GM13977 (cell line): ENCODE results near the gene ADAM8.

Source experiments
- DNase-seq: peaks from one replicate; pipeline ENCODE4 v3.0.0; 2012; ENCODE audit warnings: low spot score
- in situ Hi-C: fragments of 300-500 bp; cut with MboI; formaldehyde crosslinking; loops from one replicate; pipeline ENCODE4 v1.12.0; 2022; ENCODE audit warnings: low sequenced_read_pairs, low pct_unique_long_range_greater_than_20kb, mixed read lengths, inconsistent platforms; ENCODE audit not compliant: unreplicated experiment
- TF ChIP-seq, protein P1 (sequence below): IDR thresholded peaks from 2 replicates; pipeline ENCODE4 v1.5.1; 2012; ENCODE audit warnings: mild to moderate bottlenecking, control low read depth; ENCODE audit not compliant: insufficient read depth; ENCODE audit errors: extremely low read depth, missing control alignments

The ADAM8 gene

DNA sequence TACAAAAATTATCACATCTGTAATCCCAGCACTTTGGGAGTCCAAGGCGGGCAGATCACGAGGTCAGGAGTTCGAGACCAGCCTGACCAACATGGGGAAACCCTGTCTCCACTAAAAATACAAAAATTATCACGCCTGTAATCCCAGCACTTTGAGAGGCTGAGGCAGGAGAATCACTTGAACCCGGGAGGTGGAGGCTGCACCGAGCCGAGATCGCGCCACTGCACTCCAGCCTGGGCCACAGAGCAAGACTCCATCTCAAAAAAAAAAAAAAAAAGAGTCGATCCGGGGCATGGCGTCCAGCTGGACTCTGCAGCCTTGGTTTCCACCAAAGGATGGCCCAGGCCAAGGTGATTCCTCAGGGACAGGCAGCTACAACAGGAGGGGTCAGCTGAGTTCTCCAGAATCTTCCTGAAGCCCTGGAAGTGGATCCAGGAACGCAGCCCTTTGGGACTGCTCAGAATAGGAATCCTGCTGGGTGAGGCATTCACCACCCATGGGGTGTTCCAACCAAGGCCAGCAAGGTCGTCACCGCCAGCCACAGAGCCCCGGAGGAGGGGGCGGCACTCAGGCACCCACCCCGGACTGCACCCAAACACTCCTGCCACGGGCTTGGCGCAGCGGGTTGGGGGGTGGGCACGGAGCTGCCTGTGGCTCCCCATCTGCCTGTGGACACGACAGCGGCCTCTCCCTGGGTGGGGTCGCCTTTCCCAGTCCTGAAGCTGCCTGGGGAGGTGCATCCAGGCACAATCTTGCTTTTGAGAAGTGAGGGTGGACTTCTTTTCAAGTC is 58.7 kb downstream of the ADAM8 start:
- no peak for DNase-seq
- TF ChIP-seq, protein P1, sequence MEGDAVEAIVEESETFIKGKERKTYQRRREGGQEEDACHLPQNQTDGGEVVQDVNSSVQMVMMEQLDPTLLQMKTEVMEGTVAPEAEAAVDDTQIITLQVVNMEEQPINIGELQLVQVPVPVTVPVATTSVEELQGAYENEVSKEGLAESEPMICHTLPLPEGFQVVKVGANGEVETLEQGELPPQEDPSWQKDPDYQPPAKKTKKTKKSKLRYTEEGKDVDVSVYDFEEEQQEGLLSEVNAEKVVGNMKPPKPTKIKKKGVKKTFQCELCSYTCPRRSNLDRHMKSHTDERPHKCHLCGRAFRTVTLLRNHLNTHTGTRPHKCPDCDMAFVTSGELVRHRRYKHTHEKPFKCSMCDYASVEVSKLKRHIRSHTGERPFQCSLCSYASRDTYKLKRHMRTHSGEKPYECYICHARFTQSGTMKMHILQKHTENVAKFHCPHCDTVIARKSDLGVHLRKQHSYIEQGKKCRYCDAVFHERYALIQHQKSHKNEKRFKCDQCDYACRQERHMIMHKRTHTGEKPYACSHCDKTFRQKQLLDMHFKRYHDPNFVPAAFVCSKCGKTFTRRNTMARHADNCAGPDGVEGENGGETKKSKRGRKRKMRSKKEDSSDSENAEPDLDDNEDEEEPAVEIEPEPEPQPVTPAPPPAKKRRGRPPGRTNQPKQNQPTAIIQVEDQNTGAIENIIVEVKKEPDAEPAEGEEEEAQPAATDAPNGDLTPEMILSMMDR = no peak
- in situ Hi-C loops = no loop called here

DNA sequence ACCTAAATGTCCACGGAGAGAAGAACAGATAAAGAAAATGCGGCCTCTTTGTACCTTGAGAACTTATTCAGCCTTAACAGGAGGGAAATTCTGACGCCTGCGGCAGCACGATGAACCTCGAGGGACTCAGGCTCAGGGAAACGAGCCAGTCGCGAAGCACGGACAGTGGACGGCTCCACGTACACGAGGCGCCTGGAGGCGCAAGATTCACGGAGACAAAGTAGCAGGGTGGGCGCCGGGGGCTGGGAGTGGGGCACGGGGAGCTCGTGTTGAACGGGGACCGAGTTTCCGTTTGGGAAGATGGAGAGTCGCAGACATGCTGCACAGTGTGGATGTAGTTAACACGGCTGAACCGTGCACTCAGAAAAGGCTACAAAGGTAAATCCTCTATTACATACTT is 59.9 kb downstream of the ADAM8 start:
- TF ChIP-seq, protein P1 = no peak
- no peak for DNase-seq

DNA sequence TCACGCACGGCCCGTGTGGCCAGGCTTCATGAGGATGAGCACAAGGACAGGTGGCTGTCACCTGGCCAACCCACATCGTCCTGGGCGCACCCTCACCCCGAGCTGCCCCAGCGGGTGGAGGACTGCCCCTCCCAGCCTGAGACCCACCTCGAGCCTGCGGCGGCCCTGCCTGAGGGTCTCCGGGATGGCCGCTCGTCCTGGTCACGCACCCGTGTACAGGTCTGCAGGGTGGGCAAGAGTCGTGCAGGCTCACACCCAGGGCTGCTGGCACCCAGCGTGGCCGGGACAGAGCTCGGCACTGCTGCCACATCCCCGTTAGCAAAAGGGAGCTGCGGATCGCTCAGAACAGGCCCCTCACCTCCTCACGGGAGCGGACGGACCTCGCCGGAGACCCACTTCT is 61.1 kb downstream of the ADAM8 start:
- in situ Hi-C loops = no loop called here
- no peak for DNase-seq
- TF ChIP-seq, protein P1 = no peak

More for the DNA sequence above, 59.9 kb downstream of the ADAM8 start:
- in situ Hi-C loops = no loop called here

DNA sequence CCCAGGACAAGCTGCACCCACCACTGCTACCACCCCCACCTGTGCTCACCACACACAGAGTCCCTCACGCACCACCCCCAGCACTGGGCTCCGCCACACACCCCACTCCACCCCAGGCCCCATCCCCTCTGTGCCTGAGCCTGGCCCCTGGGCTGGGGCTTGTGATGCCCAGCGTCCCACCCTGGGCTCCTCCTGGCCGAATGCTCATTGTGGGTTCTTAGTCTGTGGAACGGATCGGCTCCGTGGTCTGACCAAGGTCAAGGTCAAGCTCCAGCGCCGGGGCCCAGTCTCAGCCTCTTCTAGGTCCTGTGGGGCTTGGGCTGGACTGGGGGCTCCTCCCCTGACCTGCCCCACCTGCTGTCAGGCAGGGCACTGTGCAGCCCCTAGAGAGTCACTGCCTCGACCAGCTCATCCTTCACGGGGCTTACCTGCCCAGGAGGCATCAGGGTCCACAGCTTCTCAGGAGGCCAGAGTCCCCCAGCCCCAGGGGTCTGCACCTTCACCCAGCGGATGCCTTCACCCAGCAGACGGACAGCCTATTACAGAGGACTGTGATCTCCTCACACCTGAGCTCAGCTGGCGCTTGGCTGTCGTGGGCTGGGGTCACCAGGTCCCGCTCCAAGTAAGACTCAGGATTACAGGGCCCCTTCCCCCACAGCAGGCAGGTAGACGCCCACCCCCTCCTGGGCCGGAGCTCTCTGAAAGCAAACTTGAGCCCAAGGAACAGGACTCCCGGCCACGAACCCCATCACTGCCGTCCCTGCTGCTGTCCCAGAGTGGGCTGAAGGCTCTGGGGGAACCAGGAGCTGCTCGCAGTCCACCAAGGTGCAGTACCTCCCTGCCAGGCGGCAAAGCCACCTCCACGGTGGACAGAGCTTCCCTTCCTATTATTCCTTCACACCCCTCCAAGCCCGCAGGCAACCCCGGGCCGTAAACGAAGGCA is 61.9 kb downstream of the ADAM8 start:
- in situ Hi-C loops = no loop called here

DNA sequence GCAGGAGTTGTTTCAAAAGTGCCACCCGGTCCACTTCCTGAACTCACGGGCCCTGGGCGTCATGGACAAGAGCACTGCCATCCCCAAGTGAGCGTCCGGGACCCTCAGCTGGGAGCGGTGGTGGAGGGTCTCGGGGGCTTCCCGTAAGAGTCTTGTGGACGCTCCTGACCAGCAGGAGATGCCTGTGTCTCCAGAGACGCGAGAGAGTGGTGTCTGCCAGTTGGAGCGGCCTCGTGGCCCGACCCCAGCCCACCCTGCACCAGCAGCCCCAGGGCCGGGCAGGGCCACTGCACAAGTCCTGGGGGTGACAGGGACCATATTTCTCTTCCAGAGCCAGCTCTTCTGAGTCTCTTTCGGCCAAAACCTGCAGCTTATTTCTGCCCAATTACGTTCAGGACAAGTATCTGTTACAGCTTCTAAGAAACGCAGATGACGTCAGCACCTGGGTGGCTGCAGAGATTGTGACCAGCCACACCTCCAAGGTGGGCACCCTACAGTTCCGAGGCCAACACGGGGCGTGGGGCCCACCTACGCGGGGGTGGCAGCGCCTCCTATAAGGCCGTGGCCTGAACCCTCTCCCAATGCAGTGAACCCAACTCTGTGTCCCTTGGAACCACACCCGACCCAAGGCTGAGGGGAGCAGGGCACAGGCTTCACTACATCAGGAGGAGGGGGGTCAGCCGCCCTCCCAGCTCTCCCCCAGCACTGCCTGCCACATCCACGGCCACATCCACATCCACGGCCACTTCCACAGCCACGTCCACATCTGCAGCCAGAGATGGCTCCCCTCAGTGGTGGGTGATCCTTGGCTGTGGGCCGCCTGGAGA is 62.8 kb downstream of the ADAM8 start:
- in situ Hi-C loops = no loop called here
- no peak for DNase-seq
- TF ChIP-seq, protein P1 = no peak

More for the DNA sequence above, 61.9 kb downstream of the ADAM8 start:
- TF ChIP-seq, protein P1 = no peak
- DNase-seq = no peak
